Activated CD8-positive, alpha-beta memory T cell treated with anti-CD3 and anti-CD28 coated beads for 36 hours (primary cell): Measurements from ENCODE around the gene GLRA2. TPM values are rescaled to one million over a fixed set of nuclear protein-coding genes. Genes with fewer than 3 reads are reported as not detected.

ENCODE experiments used
- CTCF ChIA-PET: fragments of 350-600 bp; sonication (Branson Sonifier 250); formaldehyde crosslinking; loops from one replicate; lab custom pipeline; 2021; ENCODE audit warnings: antibody characterized with exemption; lab: Charles Lee
- POLR2A ChIA-PET: fragments of 350-600 bp; sonication (Branson Sonifier 250); formaldehyde crosslinking; loops from one replicate; lab custom pipeline; 2021; ENCODE audit warnings: antibody characterized with exemption; lab: Charles Lee
- total RNA-seq, 2 experiments: library from RNA; stranded (reverse); gene quantifications; one replicate each; pipeline ENCODE4 v1.2.3, GENCODE V29; 2021

The GLRA2 gene
- not detected for total RNA-seq

DNA sequence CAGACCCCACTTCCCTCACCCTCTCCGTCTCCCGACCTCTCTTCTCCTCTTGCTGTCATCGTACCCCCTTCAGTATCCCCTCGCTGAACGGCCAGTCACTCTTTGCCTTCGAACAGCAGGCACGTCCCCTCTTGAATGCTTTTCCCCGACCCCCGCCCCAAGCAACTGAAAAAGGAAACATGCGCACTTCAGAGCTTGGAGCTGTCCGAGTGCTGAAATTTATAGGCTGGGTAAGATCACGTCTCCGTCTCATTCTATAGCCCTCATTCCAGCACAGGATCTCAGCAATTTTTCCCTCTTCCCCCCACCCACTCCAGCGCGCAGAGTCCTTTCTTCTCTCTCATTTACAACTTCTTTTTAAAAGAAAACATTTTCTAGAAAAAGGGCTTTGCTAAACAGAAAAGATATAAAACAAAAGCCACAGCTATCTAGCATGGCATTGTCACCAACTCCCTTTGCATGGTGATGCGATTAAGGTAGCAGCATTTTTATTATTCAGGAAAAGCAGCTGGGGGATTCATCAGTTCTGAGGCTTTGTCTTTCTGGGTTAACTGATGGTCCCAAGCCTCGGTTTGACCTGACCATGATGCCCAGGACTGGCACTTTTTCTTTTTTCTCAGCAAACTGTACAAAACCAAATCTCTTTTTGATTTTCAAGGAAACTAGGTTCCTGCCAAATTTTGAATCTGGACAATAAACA, at the start of gene GLRA2:
Gene GLRA2 (plus strand): TSS at position 247 of the 700 bp plus-strand sequence. CDS start 522 bp downstream, outside the sequence.
- POLR2A ChIA-PET, result no interaction called here
- CTCF ChIA-PET, result no interaction called here

DNA sequence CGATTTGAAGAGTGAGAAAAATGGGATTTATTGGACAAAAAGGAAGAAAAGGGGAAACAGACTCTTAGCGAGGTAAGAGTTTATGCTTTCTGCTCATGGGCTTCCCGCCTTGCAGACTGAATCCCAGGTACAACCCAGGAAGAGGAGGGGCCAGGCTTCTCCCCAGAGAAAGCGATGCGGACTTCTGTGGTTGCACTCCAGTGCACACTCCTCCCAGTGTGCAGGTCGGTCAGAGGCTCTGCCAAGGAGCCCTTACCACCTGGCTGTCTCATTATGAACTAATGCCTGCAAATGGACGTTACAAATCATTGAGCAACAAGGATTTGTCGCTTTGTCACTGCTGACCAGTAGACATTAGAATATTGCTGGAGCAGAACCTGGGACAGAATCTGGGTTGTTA, 39.9 kb upstream of the GLRA2 start:
- POLR2A ChIA-PET, result no interaction called here
- CTCF ChIA-PET, result no interaction called here

DNA sequence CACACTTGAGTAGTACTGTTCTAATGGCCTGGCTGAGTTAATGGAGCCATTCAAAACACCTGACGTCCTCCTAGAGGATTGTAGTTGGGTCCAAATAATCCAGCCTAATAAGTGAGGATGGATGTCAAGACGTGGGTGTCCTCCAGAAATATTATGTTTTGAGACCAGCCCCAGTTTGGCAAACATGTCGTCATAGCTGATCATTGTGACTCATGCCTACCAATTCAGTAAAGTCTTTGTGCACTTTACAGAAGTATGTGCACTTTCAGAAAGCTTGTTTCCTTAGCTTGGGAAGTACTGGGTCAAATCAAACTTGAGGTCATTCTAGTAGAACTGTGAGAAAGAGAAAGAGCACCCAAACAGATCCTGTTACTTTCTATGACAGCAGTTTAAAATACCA, 37.6 kb upstream of the GLRA2 start:
- CTCF ChIA-PET, result no interaction called here

DNA sequence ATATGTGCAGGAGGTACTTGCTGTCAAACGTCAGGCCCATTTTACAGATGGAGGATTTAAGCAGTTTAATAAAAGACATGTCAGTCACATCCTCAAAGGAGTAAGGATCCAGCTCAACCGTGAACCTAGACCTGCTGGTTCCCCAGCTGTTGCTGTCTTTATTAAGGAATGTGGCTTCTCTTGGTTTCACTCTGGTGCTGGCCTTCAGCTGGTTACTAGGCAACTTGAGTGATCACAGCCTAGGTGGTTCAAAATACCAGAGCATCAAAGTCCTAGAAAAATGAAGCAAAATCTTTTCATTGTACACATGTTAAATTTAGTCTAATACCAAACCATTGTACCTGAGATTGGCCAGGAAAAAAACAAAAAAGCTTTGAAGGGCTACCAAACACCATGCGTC, 32.7 kb upstream of the GLRA2 start:
- CTCF ChIA-PET, result no interaction called here

More for the DNA sequence above, 37.6 kb upstream of the GLRA2 start:
- POLR2A ChIA-PET, result no interaction called here

DNA sequence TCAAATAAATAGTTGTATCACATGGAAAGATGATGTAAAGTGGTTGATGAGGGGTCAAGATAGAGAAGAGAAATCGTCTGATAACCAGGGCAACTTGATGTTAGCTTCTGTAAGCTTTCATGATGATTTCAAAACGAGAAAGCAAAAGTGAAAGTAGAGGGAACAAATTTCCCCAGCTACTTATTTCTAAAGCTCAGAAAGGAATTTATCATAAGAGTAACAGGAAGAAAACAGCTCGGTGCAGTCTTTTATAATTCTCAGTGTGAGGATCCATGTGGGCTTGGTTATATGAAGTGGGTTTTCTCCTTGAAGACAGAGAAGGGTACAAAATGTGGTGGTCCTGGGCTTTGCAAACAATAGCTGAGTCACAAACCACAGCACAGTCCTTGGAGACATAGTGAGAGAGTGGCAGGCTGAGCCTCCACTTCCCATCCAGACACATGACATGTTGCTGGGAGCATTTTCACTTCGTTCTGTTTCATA, 32.1 kb upstream of the GLRA2 start:
- ChIA-PET CTCF (no interaction called here), POLR2A (no interaction called here)

More for the DNA sequence above, 32.7 kb upstream of the GLRA2 start:
- POLR2A ChIA-PET, result no interaction called here

DNA sequence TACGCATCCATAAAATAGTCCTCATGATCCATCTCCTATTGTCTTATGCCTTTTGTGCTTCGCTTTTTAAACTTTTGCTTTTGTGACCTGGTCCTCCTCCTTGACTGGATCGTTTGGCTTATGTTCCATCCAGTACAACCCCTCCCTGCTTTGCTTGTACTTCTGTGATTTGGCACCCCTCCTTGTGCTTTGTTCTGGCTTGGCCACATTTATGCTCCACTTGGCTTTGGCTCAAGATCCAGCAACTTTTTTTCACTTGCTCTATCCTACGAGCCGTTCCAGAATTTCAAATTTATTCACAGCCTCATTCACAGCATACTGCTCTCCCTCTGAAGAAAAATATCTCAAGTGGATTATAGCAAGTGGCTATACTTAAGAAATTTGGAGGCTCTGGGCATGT, 28.0 kb upstream of the GLRA2 start:
- POLR2A ChIA-PET, result no interaction called here

DNA sequence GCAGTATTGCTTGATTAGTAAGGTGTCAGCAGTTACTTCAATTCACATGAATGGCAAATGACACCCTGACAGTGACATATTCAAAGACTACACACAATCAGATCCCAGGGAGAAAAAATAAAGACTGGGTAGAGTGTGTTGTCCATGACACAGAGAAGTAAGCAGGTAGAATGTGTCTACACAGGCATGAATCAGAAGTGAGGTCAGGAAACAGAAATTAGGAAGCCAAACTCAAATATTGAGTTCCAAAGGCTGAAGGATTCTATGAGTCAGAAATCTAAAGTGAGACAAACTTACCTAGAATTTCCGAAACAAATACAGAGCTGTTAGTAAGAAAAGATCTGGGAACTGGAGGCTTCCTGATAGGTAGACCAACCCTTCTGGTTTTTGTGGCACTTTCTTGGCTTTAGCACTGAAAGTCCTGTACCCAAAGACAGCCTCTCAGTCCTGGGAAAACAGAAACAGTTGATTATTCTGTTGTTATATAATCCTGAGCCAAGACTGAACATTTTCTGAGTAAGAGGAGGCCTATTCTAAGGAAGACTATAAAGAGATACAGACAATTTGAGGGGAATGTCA, 24.3 kb upstream of the GLRA2 start:
- ChIA-PET POLR2A (no interaction called here), CTCF (no interaction called here)

More for the DNA sequence above, 28.0 kb upstream of the GLRA2 start:
- CTCF ChIA-PET, result no interaction called here

DNA sequence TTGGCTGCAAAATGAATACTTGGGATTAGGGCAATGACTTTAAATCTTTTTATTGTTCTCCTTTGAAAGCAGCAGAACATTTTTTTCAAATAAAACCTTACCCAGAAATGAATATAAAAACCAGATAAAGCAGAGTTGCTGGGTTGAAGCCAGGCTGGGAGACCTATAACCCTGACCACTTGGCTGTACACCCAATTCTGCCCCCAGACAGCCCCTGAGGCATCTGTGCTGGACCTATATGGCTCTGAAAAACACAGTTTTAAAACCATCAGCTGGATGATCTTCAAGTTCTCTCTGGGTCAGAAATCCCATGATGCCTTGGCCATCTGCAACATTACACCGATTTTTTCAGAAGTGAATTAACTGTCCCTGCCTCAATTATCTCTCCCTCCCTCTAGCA, 23.7 kb upstream of the GLRA2 start:
- CTCF ChIA-PET, result no interaction called here
- POLR2A ChIA-PET, result no interaction called here

DNA sequence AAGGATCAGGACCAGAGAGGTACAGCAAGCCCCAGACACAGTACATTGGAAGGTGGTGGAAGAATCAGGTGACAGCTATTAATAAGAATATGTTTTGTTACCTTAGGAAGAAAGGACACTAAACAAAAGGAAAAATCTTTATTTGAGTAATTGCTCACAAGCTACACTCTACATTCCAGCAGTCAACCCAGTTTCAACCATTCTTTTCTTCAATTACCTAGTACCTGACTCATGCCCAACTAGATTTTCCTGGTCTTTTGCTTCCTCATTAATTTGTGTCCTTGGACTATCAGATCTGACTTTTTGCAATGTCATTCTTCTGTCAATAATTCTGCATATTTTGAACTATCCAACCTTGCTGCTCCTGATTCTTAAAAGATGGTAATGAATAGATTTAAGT, 22.5 kb upstream of the GLRA2 start:
- POLR2A ChIA-PET, result no interaction called here
- CTCF ChIA-PET, result no interaction called here

DNA sequence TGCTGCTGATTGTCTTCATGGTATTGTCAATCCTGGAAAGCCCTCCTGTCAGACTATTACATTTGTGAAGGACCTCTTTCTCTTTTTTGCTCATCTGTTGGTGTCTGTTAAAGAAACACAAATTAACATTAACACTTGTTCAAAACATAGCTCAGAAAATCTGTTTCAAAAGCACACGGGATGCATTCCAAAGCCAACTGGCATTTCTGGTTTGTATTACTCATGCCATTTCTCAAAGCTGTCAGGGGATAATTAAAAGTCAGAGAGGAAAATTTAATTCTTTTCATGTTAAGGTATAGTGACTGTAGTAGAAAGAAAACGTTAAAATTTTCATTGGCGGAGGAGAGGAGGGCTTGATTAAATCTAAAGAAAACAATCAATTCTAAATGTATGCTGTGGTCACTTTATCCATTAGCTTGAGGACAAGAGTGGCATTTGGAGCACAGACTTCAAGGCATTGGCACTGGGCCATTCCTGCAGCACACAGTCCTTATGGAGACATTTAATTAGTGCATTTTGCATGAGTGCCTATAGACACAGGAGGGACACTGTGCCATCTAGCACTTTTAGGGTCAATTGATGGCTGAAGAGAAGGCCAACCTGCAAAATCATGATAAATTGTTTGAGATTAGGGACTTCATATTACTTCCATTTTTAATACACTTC, 21.2 kb upstream of the GLRA2 start:
- ChIA-PET POLR2A (no interaction called here), CTCF (no interaction called here)

DNA sequence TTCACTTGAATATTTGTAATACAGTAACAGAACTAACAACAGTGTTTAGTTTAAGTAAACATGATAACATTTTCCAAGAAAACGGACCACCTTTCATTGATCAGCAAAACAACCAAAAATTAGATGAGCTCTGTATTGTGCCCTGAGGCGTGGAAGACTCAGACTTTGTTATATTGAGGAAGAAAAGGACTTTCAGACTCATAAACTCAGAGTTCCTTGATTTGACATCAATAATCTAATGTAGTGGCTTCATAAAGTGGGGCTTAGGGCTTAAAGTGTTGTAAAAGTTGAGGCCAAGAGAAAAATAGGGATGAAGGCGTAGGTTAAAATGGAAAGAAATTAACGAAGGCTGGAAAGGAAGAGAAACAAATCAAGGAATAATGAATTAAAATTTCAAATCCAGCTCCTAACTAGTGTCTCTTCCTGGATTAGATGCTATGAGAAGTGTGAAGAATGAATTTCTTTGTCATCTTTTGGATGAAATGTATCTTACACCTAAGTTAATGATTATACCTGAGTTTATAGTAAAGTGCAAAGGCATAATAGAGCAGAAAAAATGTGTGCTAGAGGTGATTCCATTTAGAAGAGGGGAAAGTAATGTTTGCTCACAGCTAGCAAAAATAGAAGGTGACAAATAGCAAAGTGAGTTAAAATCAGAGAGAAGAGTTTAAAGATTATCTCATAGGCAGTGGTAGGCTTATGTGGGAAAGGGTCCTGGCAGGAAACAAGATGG, 19.8 kb upstream of the GLRA2 start:
- CTCF ChIA-PET, result no interaction called here
- POLR2A ChIA-PET, result interaction anchor here (0.7 kb wide), 1 partner anchor 128 kb away, joined by 4 read pairs; no protein-coding TSS in a partner anchor

DNA sequence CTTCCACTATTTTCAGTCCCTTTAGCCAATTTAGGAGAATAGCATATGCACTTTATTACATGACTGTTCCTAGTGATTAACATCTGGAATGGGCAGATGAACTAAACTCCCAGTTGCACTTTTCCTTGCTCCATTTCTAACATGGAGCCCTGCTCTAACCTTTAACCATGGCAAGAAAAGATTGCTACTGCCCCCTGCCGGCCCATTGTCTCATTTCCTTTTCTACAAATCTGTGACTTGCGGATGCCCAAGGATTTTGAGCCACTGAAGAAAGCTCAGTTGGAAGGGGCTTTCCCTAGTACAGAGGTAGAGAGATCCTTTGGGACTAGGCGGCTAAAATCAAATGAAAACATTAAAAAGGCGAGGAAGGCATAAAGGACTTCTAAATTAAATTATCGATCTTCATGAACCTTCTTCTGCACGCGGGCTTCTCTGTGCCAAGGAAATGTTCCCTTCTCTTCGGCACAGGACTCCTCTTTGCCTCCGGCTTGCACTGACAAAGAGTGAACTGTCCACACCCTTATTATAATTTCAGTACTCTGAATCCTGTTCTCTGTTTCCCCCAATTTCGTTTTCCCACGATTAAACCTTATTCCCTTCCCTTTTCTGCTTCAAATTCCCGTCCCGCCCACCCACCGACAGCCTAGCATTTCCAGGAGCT, 577 bp upstream of the GLRA2 start:
- ChIA-PET CTCF (no interaction called here), POLR2A (no interaction called here)

DNA sequence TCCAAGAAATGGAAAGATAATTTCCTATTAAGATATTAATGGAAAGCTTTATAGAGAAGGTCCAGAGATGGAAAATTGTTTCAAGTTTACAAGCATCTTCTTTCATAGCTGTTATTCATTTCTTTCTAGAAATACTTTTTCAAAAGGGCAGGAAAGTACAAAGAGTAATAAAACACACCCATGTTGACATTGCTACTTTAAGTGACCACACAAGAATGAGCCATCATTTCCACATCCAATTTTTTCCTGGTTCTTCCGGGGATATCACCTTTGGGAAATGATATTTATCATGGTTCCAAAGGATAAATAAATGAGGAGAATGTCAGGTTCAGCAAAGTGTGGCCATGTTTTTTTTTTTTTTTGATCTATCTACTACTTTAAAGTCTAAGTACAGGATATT, 4.5 kb downstream of the GLRA2 start:
- CTCF ChIA-PET, result no interaction called here

DNA sequence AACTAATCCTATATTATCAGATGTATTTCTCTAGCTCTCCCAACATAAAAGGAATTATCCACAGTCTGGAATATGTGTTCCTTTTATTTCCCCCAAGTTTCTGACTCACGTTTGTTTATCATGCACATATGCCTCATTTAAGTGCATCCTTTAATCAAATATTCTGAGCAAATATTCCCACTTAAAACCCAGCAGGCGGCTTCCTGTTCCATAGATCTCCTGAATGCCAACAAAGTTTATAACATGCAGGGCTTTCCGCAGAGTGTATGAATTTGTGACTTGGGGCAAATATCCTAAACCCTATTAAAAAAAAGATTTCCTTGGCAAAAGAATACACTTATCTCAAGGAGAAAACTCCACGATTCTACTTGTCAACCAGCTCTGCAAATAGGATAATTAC, 16.9 kb downstream of the GLRA2 start:
- ChIA-PET CTCF (no interaction called here), POLR2A (no interaction called here)

More for the DNA sequence above, 4.5 kb downstream of the GLRA2 start:
- POLR2A ChIA-PET, result no interaction called here

DNA sequence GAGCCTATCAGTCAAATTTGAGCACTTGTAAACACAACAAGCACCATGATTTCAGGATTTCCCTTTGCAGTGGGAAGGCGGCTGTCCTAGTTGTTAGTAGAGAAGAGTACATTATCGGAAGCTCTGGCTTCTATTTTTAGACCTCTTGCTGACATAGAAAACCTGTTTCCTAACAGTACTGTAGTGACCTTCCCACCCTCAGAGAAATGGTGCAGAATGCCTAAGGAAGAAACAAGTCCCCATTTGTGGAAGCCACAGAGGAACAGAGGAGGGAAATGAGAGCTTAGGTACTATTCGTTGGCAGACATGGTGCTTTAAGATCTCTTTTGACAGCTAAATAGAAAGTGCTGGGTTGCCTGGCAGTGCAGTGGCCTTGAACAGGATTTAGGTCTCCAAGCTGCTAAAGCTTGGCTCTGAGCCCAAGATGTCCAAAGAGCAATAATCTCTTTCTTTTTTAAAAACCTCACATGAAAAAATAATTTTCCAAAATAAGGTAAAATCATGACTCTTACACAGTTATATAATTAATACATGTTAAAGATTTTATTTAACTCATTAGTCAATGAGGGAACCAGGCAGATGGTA, 24.9 kb downstream of the GLRA2 start:
- ChIA-PET POLR2A (no interaction called here), CTCF (no interaction called here)

DNA sequence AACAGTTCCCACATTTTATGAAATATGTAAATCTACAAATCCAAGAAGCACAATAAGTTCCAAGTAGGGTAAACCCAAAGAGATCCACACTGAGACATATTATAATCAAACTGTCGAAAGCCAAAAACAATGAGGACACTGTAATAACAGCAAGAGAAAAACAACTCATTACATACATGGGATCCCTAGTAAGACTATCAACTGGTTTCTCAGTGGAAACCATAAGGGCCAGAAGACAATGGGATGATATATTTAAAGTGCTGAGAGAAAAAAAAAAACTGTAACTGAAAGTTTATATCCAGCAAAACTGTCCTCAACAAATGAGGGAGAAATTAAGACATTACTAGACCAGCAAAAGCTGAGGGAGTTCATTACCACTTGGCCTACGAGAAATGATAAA, 34.7 kb downstream of the GLRA2 start:
- CTCF ChIA-PET, result no interaction called here
- POLR2A ChIA-PET, result no interaction called here

DNA sequence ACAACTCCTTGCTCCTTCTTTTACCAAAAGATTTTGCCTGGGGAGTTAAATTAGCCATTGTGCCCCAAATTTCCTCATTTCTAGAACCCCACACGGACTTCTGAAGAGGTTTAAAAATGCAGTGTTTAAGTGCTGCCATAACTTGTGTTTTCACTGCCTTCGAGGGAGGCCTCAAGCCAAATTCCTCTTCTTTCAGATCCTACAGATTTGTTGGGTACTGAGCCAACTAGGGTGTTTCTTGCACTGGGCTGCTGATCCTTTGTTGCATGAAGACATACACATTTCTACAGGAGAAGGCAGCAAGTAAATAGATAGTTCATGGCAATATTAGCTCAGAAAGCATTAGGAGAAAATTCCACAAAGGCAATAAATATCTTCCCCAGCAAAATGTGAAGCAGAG, 43.8 kb downstream of the GLRA2 start:
- POLR2A ChIA-PET, result no interaction called here
- CTCF ChIA-PET, result no interaction called here

DNA sequence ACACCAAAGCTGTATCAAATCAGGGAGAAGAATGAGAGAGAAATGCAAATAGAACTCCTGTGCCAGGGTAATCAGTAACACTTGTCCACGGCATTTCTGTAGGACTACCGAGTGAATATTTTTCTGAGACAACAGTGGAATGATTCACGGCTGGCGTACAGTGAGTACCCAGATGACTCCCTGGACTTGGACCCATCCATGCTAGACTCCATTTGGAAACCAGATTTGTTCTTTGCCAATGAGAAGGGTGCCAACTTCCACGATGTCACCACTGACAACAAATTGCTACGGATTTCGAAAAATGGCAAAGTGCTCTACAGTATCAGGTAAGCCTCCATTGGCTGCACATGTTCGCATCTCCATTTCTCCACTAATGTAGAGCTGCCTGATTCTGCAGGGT, 51.7 kb downstream of the GLRA2 start:
- ChIA-PET CTCF (no interaction called here), POLR2A (no interaction called here)

DNA sequence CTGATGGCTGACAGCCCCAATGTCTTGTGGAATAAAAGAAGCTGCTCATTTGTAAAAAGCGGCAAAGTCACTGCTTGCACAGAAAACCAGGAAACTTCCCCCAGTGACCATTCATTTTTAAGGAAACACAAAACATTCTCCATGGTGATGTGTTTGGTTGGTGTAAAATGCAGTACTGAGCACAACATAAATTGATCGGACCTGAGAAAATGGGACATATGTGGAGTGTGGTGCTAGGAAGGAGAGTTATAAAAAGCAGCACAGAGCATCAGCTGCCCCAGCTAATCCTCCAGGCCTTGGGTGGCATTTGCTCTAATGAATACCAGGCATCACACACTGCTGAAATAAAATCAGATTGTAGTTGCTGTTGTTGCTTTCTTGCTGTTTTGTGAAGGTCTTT, 55.2 kb downstream of the GLRA2 start:
- ChIA-PET CTCF (no interaction called here), POLR2A (no interaction called here)
